HEK293 (cell line): ENCODE measurements around the gene PRDX2.

ENCODE experiments used
- EGR2 ChIP-seq: fragments of 450-650 bp; formaldehyde crosslinking; IDR thresholded peaks from 2 replicates; pipeline ENCODE4 v1.5.1; 2016; ENCODE audit warnings: low read depth, missing biosample characterization, missing genetic modification characterization
- KLF1 ChIP-seq: fragments of 450-650 bp; formaldehyde crosslinking; IDR thresholded peaks from 2 replicates; pipeline ENCODE4 v1.5.1; 2016; ENCODE audit warnings: missing biosample characterization, missing genetic modification characterization
- MZF1 ChIP-seq: fragments of 450-650 bp; formaldehyde crosslinking; IDR thresholded peaks from 2 replicates; pipeline ENCODE4 v1.5.1; 2017; ENCODE audit warnings: missing biosample characterization, missing genetic modification characterization, borderline replicate concordance
- REPIN1 ChIP-seq: fragments of 450-650 bp; formaldehyde crosslinking; IDR thresholded peaks from 2 replicates; pipeline ENCODE4 v1.5.1; 2017; ENCODE audit warnings: missing biosample characterization, missing genetic modification characterization, low read depth
- REST ChIP-seq: fragments of 450-650 bp; formaldehyde crosslinking; IDR thresholded peaks from 2 replicates; pipeline ENCODE4 v1.5.1; 2016; ENCODE audit warnings: missing biosample characterization, missing genetic modification characterization
- SP3 ChIP-seq: fragments of 450-650 bp; formaldehyde crosslinking; IDR thresholded peaks from 2 replicates; pipeline ENCODE4 v1.5.1; 2016; ENCODE audit warnings: missing biosample characterization, missing genetic modification characterization
- SP7 ChIP-seq: fragments of 450-650 bp; formaldehyde crosslinking; IDR thresholded peaks from 2 replicates; pipeline ENCODE4 v1.5.1; 2016; ENCODE audit warnings: missing biosample characterization, missing genetic modification characterization
- YY1 ChIP-seq: fragments of 450-650 bp; formaldehyde crosslinking; IDR thresholded peaks from 2 replicates; pipeline ENCODE4 v1.5.1; 2018; ENCODE audit warnings: missing biosample characterization, missing genetic modification characterization
- ZFP69B ChIP-seq: fragments of 450-650 bp; formaldehyde crosslinking; IDR thresholded peaks from 2 replicates; pipeline ENCODE4 v1.5.1; 2016; ENCODE audit warnings: missing biosample characterization, missing genetic modification characterization
- ZIC2 ChIP-seq: fragments of 450-650 bp; formaldehyde crosslinking; IDR thresholded peaks from 2 replicates; pipeline ENCODE4 v1.5.1; 2016; ENCODE audit warnings: missing biosample characterization, missing genetic modification characterization
- ZNF10 ChIP-seq: fragments of 450-650 bp; formaldehyde crosslinking; IDR thresholded peaks from 2 replicates; pipeline ENCODE4 v1.5.1; 2017; ENCODE audit warnings: missing biosample characterization, missing genetic modification characterization
- ZNF174 ChIP-seq: fragments of 450-650 bp; formaldehyde crosslinking; IDR thresholded peaks from 2 replicates; pipeline ENCODE4 v1.5.0; 2017; ENCODE audit warnings: missing biosample characterization, mild to moderate bottlenecking, missing genetic modification characterization
- ZNF221 ChIP-seq: fragments of 450-650 bp; formaldehyde crosslinking; IDR thresholded peaks from 2 replicates; pipeline ENCODE4 v1.5.1; 2017; ENCODE audit warnings: missing biosample characterization, missing genetic modification characterization, borderline replicate concordance
- ZNF324 ChIP-seq: fragments of 450-650 bp; formaldehyde crosslinking; IDR thresholded peaks from 2 replicates; pipeline ENCODE4 v1.5.1; 2016; ENCODE audit warnings: missing biosample characterization, missing genetic modification characterization
- ZNF366 ChIP-seq: fragments of 450-650 bp; formaldehyde crosslinking; conservative IDR thresholded peaks from 2 replicates; pipeline ENCODE4 v1.5.1; 2016; ENCODE audit warnings: missing biosample characterization, missing genetic modification characterization
- ZNF449 ChIP-seq: fragments of 450-650 bp; formaldehyde crosslinking; IDR thresholded peaks from 2 replicates; pipeline ENCODE4 v1.5.1; 2017; ENCODE audit warnings: missing biosample characterization, mild to moderate bottlenecking, missing genetic modification characterization, moderate library complexity
- ZNF596 ChIP-seq: fragments of 450-650 bp; IDR thresholded peaks from 2 replicates; pipeline ENCODE4 v1.5.0; 2018; ENCODE audit warnings: missing biosample characterization, mild to moderate bottlenecking, missing genetic modification characterization, moderate library complexity
- ZNF629 ChIP-seq: fragments of 450-650 bp; formaldehyde crosslinking; IDR thresholded peaks from 2 replicates; pipeline ENCODE4 v1.5.1; 2017; ENCODE audit warnings: missing biosample characterization, missing genetic modification characterization
- ZNF660 ChIP-seq: fragments of 450-650 bp; IDR thresholded peaks from 2 replicates; pipeline ENCODE4 v1.5.1; 2018; ENCODE audit warnings: missing biosample characterization, mild to moderate bottlenecking, missing genetic modification characterization
- TF ChIP-seq, protein P1 (sequence below): fragments of 450-650 bp; formaldehyde crosslinking; IDR thresholded peaks from 2 replicates; pipeline ENCODE4 v1.5.1; 2017; ENCODE audit warnings: missing biosample characterization, missing genetic modification characterization
- TF ChIP-seq, protein P2 (sequence below): fragments of 450-650 bp; formaldehyde crosslinking; conservative IDR thresholded peaks from 2 replicates; pipeline ENCODE4 v1.5.1; 2016; ENCODE audit warnings: low read depth, missing biosample characterization, missing genetic modification characterization
- TF ChIP-seq, protein P3 (sequence below): fragments of 450-650 bp; formaldehyde crosslinking; IDR thresholded peaks from 2 replicates; pipeline ENCODE4 v1.5.1; 2016; ENCODE audit warnings: missing biosample characterization, missing genetic modification characterization
- TF ChIP-seq, protein P4 (sequence below): fragments of 450-650 bp; formaldehyde crosslinking; IDR thresholded peaks from 2 replicates; pipeline ENCODE4 v1.5.1; 2016; ENCODE audit warnings: missing biosample characterization, missing genetic modification characterization
- TF ChIP-seq, protein P5 (sequence below): fragments of 450-650 bp; formaldehyde crosslinking; IDR thresholded peaks from 2 replicates; pipeline ENCODE4 v1.5.1; 2016; ENCODE audit warnings: missing biosample characterization, missing genetic modification characterization

The PRDX2 gene

DNA sequence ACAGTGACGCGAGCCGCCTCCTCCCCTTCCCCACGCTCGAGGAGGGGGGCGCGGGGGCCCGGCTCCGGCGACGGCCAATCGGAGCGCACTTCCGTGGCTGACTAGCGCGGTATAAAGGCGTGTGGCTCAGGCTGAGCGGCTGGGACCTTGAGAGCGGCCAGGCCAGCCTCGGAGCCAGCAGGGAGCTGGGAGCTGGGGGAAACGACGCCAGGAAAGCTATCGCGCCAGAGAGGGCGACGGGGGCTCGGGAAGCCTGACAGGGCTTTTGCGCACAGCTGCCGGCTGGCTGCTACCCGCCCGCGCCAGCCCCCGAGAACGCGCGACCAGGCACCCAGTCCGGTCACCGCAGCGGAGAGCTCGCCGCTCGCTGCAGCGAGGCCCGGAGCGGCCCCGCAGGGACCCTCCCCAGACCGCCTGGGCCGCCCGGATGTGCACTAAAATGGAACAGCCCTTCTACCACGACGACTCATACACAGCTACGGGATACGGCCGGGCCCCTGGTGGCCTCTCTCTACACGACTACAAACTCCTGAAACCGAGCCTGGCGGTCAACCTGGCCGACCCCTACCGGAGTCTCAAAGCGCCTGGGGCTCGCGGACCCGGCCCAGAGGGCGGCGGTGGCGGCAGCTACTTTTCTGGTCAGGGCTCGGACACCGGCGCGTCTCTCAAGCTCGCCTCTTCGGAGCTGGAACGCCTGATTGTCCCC, 10.1 kb downstream of the PRDX2 start, which contains the start of gene JUNB (continued):
- peak; percentile 67 for TF ChIP-seq ZNF449 (tag by site-specific recombination)
- TF ChIP-seq SP7 (tag by site-specific recombination): peak; percentile 79
- 0 out of 2 replicates have a peak, but pooled peaks have one; percentile 26 for TF ChIP-seq ZNF10 (tag by site-specific recombination)
- 0 out of 2 replicates have a peak, but pooled peaks have one; percentile 49 for TF ChIP-seq YY1 (tag by site-specific recombination)
- no peak for TF ChIP-seq ZNF221 (tag by site-specific recombination)
- TF ChIP-seq, protein P1, sequence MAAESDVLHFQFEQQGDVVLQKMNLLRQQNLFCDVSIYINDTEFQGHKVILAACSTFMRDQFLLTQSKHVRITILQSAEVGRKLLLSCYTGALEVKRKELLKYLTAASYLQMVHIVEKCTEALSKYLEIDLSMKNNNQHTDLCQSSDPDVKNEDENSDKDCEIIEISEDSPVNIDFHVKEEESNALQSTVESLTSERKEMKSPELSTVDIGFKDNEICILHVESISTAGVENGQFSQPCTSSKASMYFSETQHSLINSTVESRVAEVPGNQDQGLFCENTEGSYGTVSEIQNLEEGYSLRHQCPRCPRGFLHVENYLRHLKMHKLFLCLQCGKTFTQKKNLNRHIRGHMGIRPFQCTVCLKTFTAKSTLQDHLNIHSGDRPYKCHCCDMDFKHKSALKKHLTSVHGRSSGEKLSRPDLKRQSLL: peak; percentile 54; the same call in 1 of the 2 replicates
- TF ChIP-seq ZIC2: peak; percentile 68; the same call in 1 of the 2 replicates
- TF ChIP-seq KLF1 (tag by site-specific recombination): peak; percentile 52; the same call in 1 of the 2 replicates
- TF ChIP-seq, protein P2, sequence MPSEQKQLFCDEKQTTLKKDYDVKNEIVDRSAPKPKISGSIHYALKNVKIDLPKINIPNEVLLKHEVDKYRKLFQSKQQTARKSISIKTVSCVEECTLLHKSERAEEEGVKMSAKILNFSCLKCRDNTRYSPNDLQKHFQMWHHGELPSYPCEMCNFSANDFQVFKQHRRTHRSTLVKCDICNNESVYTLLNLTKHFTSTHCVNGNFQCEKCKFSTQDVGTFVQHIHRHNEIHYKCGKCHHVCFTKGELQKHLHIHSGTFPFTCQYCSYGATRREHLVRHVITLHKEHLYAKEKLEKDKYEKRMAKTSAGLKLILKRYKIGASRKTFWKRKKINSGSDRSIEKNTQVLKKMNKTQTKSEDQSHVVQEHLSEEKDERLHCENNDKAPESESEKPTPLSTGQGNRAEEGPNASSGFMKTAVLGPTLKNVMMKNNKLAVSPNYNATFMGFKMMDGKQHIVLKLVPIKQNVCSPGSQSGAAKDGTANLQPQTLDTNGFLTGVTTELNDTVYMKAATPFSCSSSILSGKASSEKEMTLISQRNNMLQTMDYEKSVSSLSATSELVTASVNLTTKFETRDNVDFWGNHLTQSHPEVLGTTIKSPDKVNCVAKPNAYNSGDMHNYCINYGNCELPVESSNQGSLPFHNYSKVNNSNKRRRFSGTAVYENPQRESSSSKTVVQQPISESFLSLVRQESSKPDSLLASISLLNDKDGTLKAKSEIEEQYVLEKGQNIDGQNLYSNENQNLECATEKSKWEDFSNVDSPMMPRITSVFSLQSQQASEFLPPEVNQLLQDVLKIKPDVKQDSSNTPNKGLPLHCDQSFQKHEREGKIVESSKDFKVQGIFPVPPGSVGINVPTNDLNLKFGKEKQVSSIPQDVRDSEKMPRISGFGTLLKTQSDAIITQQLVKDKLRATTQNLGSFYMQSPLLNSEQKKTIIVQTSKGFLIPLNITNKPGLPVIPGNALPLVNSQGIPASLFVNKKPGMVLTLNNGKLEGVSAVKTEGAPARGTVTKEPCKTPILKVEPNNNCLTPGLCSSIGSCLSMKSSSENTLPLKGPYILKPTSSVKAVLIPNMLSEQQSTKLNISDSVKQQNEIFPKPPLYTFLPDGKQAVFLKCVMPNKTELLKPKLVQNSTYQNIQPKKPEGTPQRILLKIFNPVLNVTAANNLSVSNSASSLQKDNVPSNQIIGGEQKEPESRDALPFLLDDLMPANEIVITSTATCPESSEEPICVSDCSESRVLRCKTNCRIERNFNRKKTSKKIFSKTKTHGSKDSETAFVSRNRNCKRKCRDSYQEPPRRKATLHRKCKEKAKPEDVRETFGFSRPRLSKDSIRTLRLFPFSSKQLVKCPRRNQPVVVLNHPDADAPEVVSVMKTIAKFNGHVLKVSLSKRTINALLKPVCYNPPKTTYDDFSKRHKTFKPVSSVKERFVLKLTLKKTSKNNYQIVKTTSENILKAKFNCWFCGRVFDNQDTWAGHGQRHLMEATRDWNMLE: no peak
- TF ChIP-seq ZNF174 (tag by site-specific recombination): no peak
- peak; percentile 80 for TF ChIP-seq SP3 (tag by site-specific recombination)
- TF ChIP-seq, protein P3, sequence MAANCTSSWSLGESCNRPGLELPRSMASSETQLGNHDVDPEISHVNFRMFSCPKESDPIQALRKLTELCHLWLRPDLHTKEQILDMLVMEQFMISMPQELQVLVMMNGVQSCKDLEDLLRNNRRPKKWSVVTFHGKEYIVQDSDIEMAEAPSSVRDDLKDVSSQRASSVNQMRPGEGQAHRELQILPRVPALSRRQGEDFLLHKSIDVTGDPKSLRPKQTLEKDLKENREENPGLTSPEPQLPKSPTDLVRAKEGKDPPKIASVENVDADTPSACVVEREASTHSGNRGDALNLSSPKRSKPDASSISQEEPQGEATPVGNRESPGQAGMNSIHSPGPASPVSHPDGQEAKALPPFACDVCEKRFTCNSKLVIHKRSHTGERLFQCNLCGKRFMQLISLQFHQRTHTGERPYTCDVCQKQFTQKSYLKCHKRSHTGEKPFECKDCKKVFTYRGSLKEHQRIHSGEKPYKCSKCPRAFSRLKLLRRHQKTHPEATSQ: peak; percentile 26; the same call in 1 of the 2 replicates
- TF ChIP-seq ZNF660 (tag by site-specific recombination): 0 out of 2 replicates have a peak, but pooled peaks have one; percentile 85
- TF ChIP-seq EGR2 (tag by site-specific recombination): peak; percentile 79
- TF ChIP-seq ZNF366 (tag by site-specific recombination): no peak
- no peak for TF ChIP-seq MZF1 (tag by site-specific recombination)
- peak; percentile 81 for TF ChIP-seq ZNF324 (tag by site-specific recombination)
- peak; percentile 30; the same call in 1 of the 2 replicates for TF ChIP-seq ZFP69B
- TF ChIP-seq REST (tag by site-specific recombination): peak; percentile 31; the same call in 1 of the 2 replicates
- TF ChIP-seq, protein P4, sequence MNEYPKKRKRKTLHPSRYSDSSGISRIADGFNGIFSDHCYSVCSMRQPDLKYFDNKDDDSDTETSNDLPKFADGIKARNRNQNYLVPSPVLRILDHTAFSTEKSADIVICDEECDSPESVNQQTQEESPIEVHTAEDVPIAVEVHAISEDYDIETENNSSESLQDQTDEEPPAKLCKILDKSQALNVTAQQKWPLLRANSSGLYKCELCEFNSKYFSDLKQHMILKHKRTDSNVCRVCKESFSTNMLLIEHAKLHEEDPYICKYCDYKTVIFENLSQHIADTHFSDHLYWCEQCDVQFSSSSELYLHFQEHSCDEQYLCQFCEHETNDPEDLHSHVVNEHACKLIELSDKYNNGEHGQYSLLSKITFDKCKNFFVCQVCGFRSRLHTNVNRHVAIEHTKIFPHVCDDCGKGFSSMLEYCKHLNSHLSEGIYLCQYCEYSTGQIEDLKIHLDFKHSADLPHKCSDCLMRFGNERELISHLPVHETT: 0 out of 2 replicates have a peak, but pooled peaks have one; percentile 4
- TF ChIP-seq, protein P5, sequence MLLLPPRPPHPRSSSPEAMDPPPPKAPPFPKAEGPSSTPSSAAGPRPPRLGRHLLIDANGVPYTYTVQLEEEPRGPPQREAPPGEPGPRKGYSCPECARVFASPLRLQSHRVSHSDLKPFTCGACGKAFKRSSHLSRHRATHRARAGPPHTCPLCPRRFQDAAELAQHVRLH (tag by site-specific recombination): 0 out of 2 replicates have a peak, but pooled peaks have one; percentile 35
- TF ChIP-seq ZNF596: peak; percentile 36; the same call in 1 of the 2 replicates
- peak; percentile 85 for TF ChIP-seq ZNF629
- TF ChIP-seq REPIN1 (tag by site-specific recombination): 0 out of 2 replicates have a peak, but pooled peaks have one; percentile 57
